HCT116 (cell line): Measurements from ENCODE around the gene ZBTB7C. TPM values are rescaled to one million over a fixed set of nuclear protein-coding genes. Genes with fewer than 3 reads are reported as not detected.

Experiments used
- ATAC-seq: fragments of 200-7000 bp; cut with Tn5 transposase; 2 replicates; pipeline ENCODE4 v1.9.1; 2020; ENCODE audit warnings: mild to moderate bottlenecking, moderate library complexity
- BruUV-seq: library from RNA; stranded (reverse); fragments of 400-500 nt; replicated peaks from 2 replicates; lab custom pipeline; 2021; lab: Mats Ljungman, UMichigan
- CTCF ChIA-PET: fragments of 300-600 bp; sonication (Branson Sonifier 250); formaldehyde crosslinking; loops from one replicate; lab custom pipeline; 2021; ENCODE audit warnings: antibody characterized with exemption; lab: Charles Lee
- POLR2A ChIA-PET: fragments of 300-600, 350-600 bp; sonication (Branson Sonifier 250); formaldehyde crosslinking; loops from one replicate; lab custom pipeline; 2021; ENCODE audit warnings: antibody characterized with exemption; lab: Charles Lee
- RAD21 ChIA-PET, 2 experiments: fragments of 300-600 bp; sonication (Branson Sonifier 250); formaldehyde crosslinking; loops; one replicate each; lab custom pipeline; 2023; ENCODE audit warnings: low total read pairs in 2 of 2; ENCODE audit not compliant: uncharacterized antibody in 2 of 2, unreplicated experiment in 2 of 2, low non-redundant PET in 1 of 2; lab: Charles Lee
- DNase-seq: peaks from one replicate; pipeline ENCODE4 v3.0.0-alpha.2; 2010; ENCODE audit warnings: low read depth, low spot score
- H2AFZ ChIP-seq: fragments of 200-600 bp; shearing (Covaris generic), sonication (generic); 2 replicates; pipeline ENCODE4 v1.6.1; 2017; ENCODE audit warnings: low read depth, mixed run types, mixed read lengths, antibody characterized with exemption, low read length; ENCODE audit not compliant: poor library complexity, severe bottlenecking
- H3K27ac ChIP-seq: 2 replicates; pipeline ENCODE4 v1.5.1; 2012; ENCODE audit warnings: low read depth, low read length
- H3K27me3 ChIP-seq: fragments of 200-600 bp; sonication (generic); 2 replicates; pipeline ENCODE4 v1.6.1; 2016; ENCODE audit warnings: mixed run types, low read length, mixed read lengths; ENCODE audit not compliant: insufficient read depth
- H3K36me3 ChIP-seq, 2 experiments: fragments of 200-500 bp in 1 of 2; fragments of 200-600 bp in 1 of 2; sonication (Bioruptor generic) in 1 of 2; sonication (generic) in 1 of 2; 2 replicates each; pipeline versions ENCODE4 v1.5.1 to v1.6.1; 2014 to 2016; ENCODE audit warnings: low read length in 2 of 2, inconsistent platforms in 1 of 2, mixed read lengths in 1 of 2, mixed run types in 1 of 2; ENCODE audit not compliant: insufficient read depth in 2 of 2, control insufficient read depth in 1 of 2
- H3K4me1 ChIP-seq, 2 experiments: fragments of 200-600 bp in 1 of 2; sonication (generic) in 1 of 2; 2 replicates each; pipeline versions ENCODE4 v1.5.1 to v1.6.1; 2012 to 2017; ENCODE audit warnings: low read length in 2 of 2, inconsistent platforms in 1 of 2, mild to moderate bottlenecking in 1 of 2, mixed read lengths in 1 of 2, mixed run types in 1 of 2, moderate library complexity in 1 of 2; ENCODE audit not compliant: insufficient read depth in 2 of 2, control insufficient read depth in 1 of 2
- H3K4me2 ChIP-seq: fragments of 200-600 bp; sonication (generic); 2 replicates; pipeline ENCODE4 v1.6.1; 2017; ENCODE audit warnings: mixed run types, low read length, mixed read lengths
- H3K4me3 ChIP-seq, 2 experiments: fragments of 200-600 bp in 1 of 2; sonication (generic) in 1 of 2; replicated peaks in 1 of 2; 2 replicates each; pipeline ENCODE4 v1.5.1; 2011 to 2016; ENCODE audit warnings: low read length in 2 of 2, control low read depth in 1 of 2, low read depth in 1 of 2, mild to moderate bottlenecking in 1 of 2, mixed read lengths in 1 of 2, mixed run types in 1 of 2
- H3K79me2 ChIP-seq: fragments of 200-600 bp; sonication (generic); 2 replicates; pipeline ENCODE4 v1.6.1; 2017; ENCODE audit warnings: mild to moderate bottlenecking, mixed run types, low read length, moderate library complexity, mixed read lengths; ENCODE audit not compliant: insufficient read depth
- H3K9ac ChIP-seq: fragments of 200-600 bp; sonication (generic); 2 replicates; pipeline ENCODE4 v1.6.1; 2016; ENCODE audit warnings: low read length, mixed read lengths
- H3K9me2 ChIP-seq: fragments of 200-600 bp; sonication (generic), shearing (Covaris generic); 2 replicates; pipeline ENCODE4 v1.6.1; 2017; ENCODE audit warnings: mixed run types, mild to moderate bottlenecking, moderate library complexity; ENCODE audit not compliant: insufficient read depth
- H3K9me3 ChIP-seq, 2 experiments: fragments of 200-500 bp in 1 of 2; fragments of 200-600 bp in 1 of 2; sonication (Bioruptor generic) in 1 of 2; sonication (generic) in 1 of 2; 2 replicates each; pipeline ENCODE4 v1.6.1; 2014 to 2017; ENCODE audit warnings: low read length in 2 of 2, mixed read lengths in 2 of 2, inconsistent platforms in 1 of 2, low read depth in 1 of 2, mild to moderate bottlenecking in 1 of 2, mixed run types in 1 of 2, moderate library complexity in 1 of 2; ENCODE audit not compliant: control insufficient read depth in 1 of 2, insufficient read depth in 1 of 2
- H4K20me1 ChIP-seq: fragments of 200-600 bp; sonication (generic), shearing (Covaris generic); 2 replicates; pipeline ENCODE4 v1.6.1; 2017; ENCODE audit warnings: mixed run types, mild to moderate bottlenecking, moderate library complexity; ENCODE audit not compliant: insufficient read depth
- ATF3 ChIP-seq: IDR thresholded peaks from 2 replicates; pipeline ENCODE4 v1.6.1; 2012
- CBX3 ChIP-seq: IDR thresholded peaks from 2 replicates; pipeline ENCODE4 v1.6.1; 2012; ENCODE audit warnings: low read depth
- ELF1 ChIP-seq: IDR thresholded peaks from 2 replicates; pipeline ENCODE4 v1.6.1; 2012; ENCODE audit warnings: low read depth, borderline replicate concordance
- JUND ChIP-seq: IDR thresholded peaks from 2 replicates; pipeline ENCODE4 v1.6.1; 2012
- MAX ChIP-seq: IDR thresholded peaks from 2 replicates; pipeline ENCODE4 v1.6.1; 2012
- POLR2A ChIP-seq: IDR thresholded peaks from 2 replicates; pipeline ENCODE4 v1.7.0; 2011; ENCODE audit warnings: borderline replicate concordance; ENCODE audit not compliant: insufficient read depth, insufficient read length; ENCODE audit errors: extremely low read depth
- POLR2AphosphoS5 ChIP-seq: IDR thresholded peaks from 2 replicates; pipeline ENCODE4 v1.6.1; 2011; ENCODE audit warnings: mild to moderate bottlenecking, low read depth, low read length, moderate library complexity
- REST ChIP-seq: IDR thresholded peaks from 2 replicates; pipeline ENCODE4 v1.6.1; 2012; ENCODE audit warnings: low read depth
- TCF7L2 ChIP-seq: IDR thresholded peaks from 2 replicates; pipeline ENCODE4 v1.7.0; 2011; ENCODE audit warnings: borderline replicate concordance, inconsistent platforms; ENCODE audit not compliant: insufficient read depth, insufficient read length; ENCODE audit errors: extremely low read depth
- ZFX ChIP-seq: fragments of 450-650 bp; IDR thresholded peaks from 2 replicates; pipeline ENCODE4 v1.6.1; 2017
- intact Hi-C: fragments of 100-400 bp; cut with micrococcal nuclease; formaldehyde crosslinking; loops from 2 replicates; pipeline ENCODE4 v1.10.0; 2022
- total RNA-seq: library from RNA; stranded (reverse); gene quantifications from one replicate; pipeline ENCODE4 v1.2.1, GENCODE V29; 2021; ENCODE audit not compliant: unreplicated experiment

Gene ZBTB7C
- total RNA-seq, 1 experiment from 2014 or later = 0.37 TPM

- TF ChIP-seq REST = no peak
- TF ChIP-seq POLR2A = no peak
- no peak for TF ChIP-seq TCF7L2
- TF ChIP-seq ATF3 = no peak
- Histone ChIP-seq H3K9me3 (peaks cover 0 to 10% of the 10 kb centered on the region in 2 experiments; a peak in 1 of 4 replicates), H3K9ac (no peak overlapping the region), H3K79me2 (no peaks in the 10 kb centered on the region), H4K20me1 (no peaks in the 10 kb centered on the region), H3K9me2 (no peaks in the 10 kb centered on the region), H3K4me1 (no peaks in the 10 kb centered on the region), H3K27me3 (no peaks in the 10 kb centered on the region), H3K36me3 (no peaks in the 10 kb centered on the region), H3K4me2 (no peak overlapping the region), H2AFZ (no peak overlapping the region), H3K27ac (no peak overlapping the region), H3K4me3 (no peak overlapping the region)
- ChIA-PET RAD21 (no interaction called here), POLR2A (no interaction called here), CTCF (no interaction called here)
- DNase-seq (no peak), ATAC-seq (no peak)
- intact Hi-C loops = no loop called here
- no TSS peak for BruUV-seq
Measured at GRCh38 chr18:48363175-48363574, 46.0 kb downstream of the ZBTB7C start.

- peaks cover 0 to 10% of the 10 kb centered on the region in 2 experiments; a peak in 1 of 4 replicates for H3K9me3 ChIP-seq
- TF ChIP-seq ELF1 (no peak), POLR2AphosphoS5 (no peak), JUND (no peak), ZFX (no peak), REST (no peak), MAX (no peak), CBX3 (no peak)
- H3K9ac ChIP-seq = no peak overlapping the region
- no peaks in the 10 kb centered on the region for H3K9me2 ChIP-seq
- ChIA-PET RAD21 (no interaction called here), CTCF (interaction anchor here (1.2 kb wide), 1 partner anchor 16 kb away, joined by 5 read pairs; no protein-coding TSS in a partner anchor), POLR2A (no interaction called here)
- intact Hi-C loops = no loop called here
- H3K36me3 ChIP-seq = no peaks in the 10 kb centered on the region
- no peaks in the 10 kb centered on the region for H4K20me1 ChIP-seq
- no peaks in the 10 kb centered on the region for H3K4me1 ChIP-seq
- H3K4me3 ChIP-seq = no peak overlapping the region
- no peak overlapping the region for H3K4me2 ChIP-seq
- no peaks in the 10 kb centered on the region for H3K79me2 ChIP-seq
- DNase-seq (no peak), ATAC-seq (no peak)
- no peak overlapping the region for H2AFZ ChIP-seq
- H3K27ac ChIP-seq = no peak overlapping the region
- BruUV-seq = no TSS peak
- no peaks in the 10 kb centered on the region for H3K27me3 ChIP-seq
Measured at GRCh38 chr18:48361801-48362200, 47.4 kb downstream of the ZBTB7C start.
